OCI-LY1 (cell line): Measurements from ENCODE around the gene PKMYT1.

Source experiments
- CTCF ChIP-seq: fragments of 200-600 bp; sonication (generic), shearing (Covaris generic); IDR thresholded peaks from 2 replicates; pipeline ENCODE4 v1.5.1; 2017; ENCODE audit warnings: mild to moderate bottlenecking, antibody characterized with exemption, low read length, moderate library complexity, mixed read lengths
- EZH2 ChIP-seq: fragments of 200-600 bp; sonication (generic), shearing (Covaris generic); IDR thresholded peaks from 2 replicates; pipeline ENCODE4 v1.8.0; 2017; ENCODE audit warnings: borderline replicate concordance, mixed run types, mild to moderate bottlenecking, antibody characterized with exemption, low read length, moderate library complexity, mixed read lengths

GRCh38 chr16:3026609-3027488, 46.6 kb upstream of the PKMYT1 start:
- no peak for TF ChIP-seq CTCF
- TF ChIP-seq EZH2: no peak
